ENCODE data around the gene STYXL2.

Gene STYXL2

DNA sequence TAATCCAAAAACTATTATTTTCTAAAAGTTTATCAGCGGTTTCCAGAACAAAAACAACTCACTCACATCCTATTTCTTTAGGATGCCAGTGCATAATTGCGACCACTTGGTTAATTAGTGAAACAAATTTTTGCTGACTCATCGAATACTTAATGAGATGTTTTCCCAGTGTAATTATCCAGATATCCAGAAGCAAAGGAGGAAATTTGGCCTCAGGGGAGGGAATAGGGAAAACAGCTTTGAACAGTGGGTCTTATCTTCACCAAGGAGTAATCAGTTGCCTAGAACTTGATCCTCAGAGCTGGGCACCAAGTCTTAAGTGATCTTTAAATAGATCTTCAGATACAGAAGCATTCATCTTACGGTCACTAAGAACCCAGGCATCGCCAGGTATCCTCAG is 24.3 kb downstream of the STYXL2 start:
- DNase-seq (ENCODE audit: low spot score): no peak
- TF ChIP-seq, protein P1, sequence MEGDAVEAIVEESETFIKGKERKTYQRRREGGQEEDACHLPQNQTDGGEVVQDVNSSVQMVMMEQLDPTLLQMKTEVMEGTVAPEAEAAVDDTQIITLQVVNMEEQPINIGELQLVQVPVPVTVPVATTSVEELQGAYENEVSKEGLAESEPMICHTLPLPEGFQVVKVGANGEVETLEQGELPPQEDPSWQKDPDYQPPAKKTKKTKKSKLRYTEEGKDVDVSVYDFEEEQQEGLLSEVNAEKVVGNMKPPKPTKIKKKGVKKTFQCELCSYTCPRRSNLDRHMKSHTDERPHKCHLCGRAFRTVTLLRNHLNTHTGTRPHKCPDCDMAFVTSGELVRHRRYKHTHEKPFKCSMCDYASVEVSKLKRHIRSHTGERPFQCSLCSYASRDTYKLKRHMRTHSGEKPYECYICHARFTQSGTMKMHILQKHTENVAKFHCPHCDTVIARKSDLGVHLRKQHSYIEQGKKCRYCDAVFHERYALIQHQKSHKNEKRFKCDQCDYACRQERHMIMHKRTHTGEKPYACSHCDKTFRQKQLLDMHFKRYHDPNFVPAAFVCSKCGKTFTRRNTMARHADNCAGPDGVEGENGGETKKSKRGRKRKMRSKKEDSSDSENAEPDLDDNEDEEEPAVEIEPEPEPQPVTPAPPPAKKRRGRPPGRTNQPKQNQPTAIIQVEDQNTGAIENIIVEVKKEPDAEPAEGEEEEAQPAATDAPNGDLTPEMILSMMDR (IDR thresholded peaks at IDR 0.05; ENCODE audit: extremely low read depth, missing control alignments): no peak

DNA sequence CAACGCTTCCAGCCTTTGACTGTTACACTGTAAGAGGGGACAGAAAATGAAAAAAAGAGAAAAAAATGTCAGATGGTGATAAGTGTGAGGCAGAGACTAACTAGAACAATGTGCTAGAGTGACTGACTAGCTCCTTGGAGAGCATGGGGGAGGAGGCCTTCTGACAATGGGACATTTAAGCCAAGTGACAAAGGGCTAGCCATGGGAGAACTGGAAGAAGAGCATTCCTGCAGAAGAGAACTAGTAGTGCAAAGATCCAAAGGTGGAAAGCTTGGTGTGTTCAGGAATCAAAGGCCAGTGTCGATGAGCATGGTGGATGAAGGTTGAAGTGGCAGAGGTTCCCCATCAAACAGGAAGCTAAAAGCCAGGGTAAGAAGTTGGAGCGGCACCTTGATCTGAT is 25.8 kb downstream of the STYXL2 start:
- TF ChIP-seq, protein P1 (IDR thresholded peaks at IDR 0.05; ENCODE audit: extremely low read depth, missing control alignments): no peak

DNA sequence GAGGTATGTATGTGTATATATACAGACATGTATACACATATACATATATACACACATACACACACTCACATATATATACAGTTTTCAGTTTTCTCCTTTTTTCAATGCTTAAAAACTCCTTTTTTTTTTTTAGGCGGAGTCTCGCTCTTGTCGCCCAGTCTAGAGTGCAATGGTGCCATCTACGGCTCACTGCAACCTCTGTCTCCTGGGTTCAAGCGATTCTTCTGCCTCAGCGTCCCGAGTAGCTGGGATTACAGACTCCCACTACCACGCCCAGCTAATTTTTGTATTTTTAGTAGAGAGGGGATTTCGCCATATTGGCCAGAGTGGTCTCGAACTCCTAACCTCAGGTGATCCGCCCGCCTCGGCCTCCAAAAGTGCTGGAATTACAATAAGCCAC is 27.0 kb downstream of the STYXL2 start:
- TF ChIP-seq, protein P1 (IDR thresholded peaks at IDR 0.05; ENCODE audit: extremely low read depth, missing control alignments): no peak
- DNase-seq (ENCODE audit: low spot score): no peak

More for the DNA sequence above, 25.8 kb downstream of the STYXL2 start:
- no peak for DNase-seq (ENCODE audit: low spot score)

DNA sequence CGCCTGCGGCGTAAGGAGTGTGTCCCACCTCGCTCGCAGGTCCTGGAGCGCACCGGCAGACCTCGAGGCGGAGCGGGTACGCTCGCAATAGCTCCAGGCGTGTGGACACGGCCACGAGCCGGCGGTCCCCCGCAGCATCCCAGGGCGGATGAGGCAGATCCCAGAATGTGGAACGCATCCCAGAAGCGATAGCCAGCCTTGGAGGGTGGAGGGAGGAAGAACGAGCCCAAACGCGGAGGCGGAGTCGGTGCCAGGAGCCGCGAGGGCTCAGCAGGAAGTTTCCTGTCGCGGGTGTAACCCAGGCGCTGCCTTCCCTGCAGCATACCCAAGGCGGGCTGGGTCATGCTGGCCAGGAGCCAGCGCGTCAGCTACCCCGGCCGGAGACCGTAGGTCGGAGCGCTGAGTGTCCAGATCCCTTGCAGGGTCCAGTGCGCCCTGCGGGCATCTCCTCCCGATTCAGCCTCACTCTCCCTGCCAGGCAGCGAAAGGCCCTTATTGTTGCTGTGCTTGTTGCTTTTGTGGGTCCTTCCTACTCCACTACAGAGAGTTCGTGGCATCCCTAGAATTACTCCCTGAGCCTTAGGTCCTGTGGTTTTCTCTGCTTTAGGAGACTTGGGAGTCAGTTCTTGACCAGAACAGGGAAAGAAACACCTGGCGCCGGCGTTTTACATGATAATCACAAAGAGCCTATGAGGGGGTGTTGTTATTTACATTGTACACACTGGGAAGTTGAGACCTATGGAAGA is 27.7 kb downstream of the STYXL2 start:
- TF ChIP-seq, protein P1 (IDR thresholded peaks at IDR 0.05; ENCODE audit: extremely low read depth, missing control alignments): no peak
- no peak for DNase-seq (ENCODE audit: low spot score)

DNA sequence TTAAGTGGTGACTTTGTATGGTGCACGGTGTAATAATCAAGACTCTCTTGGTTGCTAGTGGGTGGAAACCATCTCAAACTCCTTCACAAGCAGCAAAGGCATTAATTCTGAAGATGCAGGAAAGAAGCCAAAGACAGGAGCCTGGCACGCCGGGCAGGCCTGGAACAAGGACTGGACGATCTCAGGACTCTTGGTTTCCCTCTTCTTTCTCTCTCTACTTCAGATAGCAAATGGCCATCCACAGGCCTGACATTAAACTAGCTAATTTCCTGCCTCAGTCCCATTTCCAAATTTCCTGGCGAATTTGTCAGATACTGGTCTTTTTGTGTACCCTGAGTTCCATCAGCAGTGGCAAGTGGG is 28.2 kb downstream of the STYXL2 start:
- TF ChIP-seq, protein P1 (IDR thresholded peaks at IDR 0.05; ENCODE audit: extremely low read depth, missing control alignments): no peak
- no peak for DNase-seq (ENCODE audit: low spot score)

DNA sequence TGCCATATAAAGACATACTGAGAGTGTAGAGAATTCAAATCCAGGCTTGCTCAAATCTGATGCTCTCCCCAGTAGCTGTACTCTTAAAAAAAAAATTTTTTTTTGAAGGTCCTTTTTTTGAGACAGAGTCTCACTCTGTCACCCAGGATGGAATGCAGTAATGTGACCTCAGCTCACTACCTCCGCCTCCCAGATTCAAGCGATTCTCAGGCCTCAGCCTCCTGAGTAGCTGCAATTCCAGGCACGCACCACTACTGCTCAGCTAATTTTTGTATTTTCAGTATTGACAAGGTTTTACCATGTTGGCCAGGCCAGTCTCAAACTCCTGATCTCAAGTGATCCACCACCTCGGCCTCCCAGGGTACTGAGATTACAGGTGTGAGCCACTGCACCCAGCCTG is 28.7 kb downstream of the STYXL2 start:
- TF ChIP-seq, protein P1 (IDR thresholded peaks at IDR 0.05; ENCODE audit: extremely low read depth, missing control alignments): no peak
- DNase-seq (ENCODE audit: low spot score): no peak

DNA sequence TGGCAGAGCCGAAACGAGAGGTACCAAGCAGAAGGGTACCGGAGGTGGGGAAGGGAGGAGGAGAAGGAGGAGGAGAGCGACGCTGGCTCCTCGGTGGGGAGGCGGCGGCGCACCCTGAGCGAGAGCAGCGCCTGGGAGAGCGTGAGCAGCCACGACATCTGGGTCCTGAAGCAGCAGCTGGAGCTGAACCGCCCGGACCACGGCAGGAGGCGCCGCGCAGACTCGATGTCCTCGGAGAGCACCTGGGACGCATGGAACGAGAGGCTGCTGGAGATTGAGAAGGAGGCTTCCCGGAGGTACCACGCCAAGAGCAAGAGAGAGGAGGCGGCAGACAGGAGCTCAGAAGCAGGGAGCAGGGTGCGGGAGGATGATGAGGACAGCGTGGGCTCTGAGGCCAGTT is 32.4 kb downstream of the STYXL2 start:
- no peak for DNase-seq (ENCODE audit: low spot score)
- TF ChIP-seq, protein P1 (IDR thresholded peaks at IDR 0.05; ENCODE audit: extremely low read depth, missing control alignments): no peak

Measured in GM20000 (cell line).